K562 (cell line): ENCODE data around the gene GAB2. TPM values are rescaled to one million over a fixed set of nuclear protein-coding genes. Genes with fewer than 3 reads are reported as not detected.

Experiments used
- ARID1B ChIP-seq: fragments of 450-650 bp; IDR thresholded peaks from 2 replicates; pipeline ENCODE4 v1.6.1; 2016; ENCODE audit warnings: antibody characterized with exemption, mild to moderate bottlenecking, inconsistent platforms
- CBFA2T3 ChIP-seq: fragments of 450-650 bp; IDR thresholded peaks from 2 replicates; pipeline ENCODE4 v1.6.1; 2017
- CEBPB ChIP-seq: fragments of 450-650 bp; IDR thresholded peaks from 2 replicates; pipeline ENCODE4 v1.6.1; 2016; ENCODE audit warnings: missing genetic modification characterization, missing compliant biosample characterization
- DIDO1 ChIP-seq: fragments of 450-650 bp; IDR thresholded peaks from 2 replicates; pipeline ENCODE4 v1.6.1; 2016; ENCODE audit warnings: low read depth, missing biosample characterization, missing genetic modification characterization
- ELF2 ChIP-seq: fragments of 250-450 bp; sonication (Bioruptor Pico); IDR thresholded peaks from 2 replicates; pipeline ENCODE4 v1.5.0; 2021; ENCODE audit warnings: mild to moderate bottlenecking
- FOXK1 ChIP-seq: sonication (generic); formaldehyde crosslinking; IDR thresholded peaks from 2 replicates; pipeline ENCODE4 v1.8.0; 2022; ENCODE audit warnings: missing genetic modification reagents, mild to moderate bottlenecking, borderline replicate concordance
- POLR3G ChIP-seq: IDR thresholded peaks from 2 replicates; pipeline ENCODE4 v1.6.1; 2011; ENCODE audit not compliant: insufficient read length, insufficient replicate concordance; ENCODE audit errors: extremely low read depth
- PPARD ChIP-seq: fragments of 250-450 bp; sonication (Bioruptor Pico); IDR thresholded peaks from 2 replicates; pipeline ENCODE4 v1.8.0; 2022; ENCODE audit warnings: inconsistent platforms, mild to moderate bottlenecking, moderate library complexity
- PRMT5 ChIP-seq: sonication (generic); formaldehyde crosslinking; IDR thresholded peaks from 2 replicates; pipeline ENCODE4 v1.5.0; 2020; ENCODE audit warnings: missing genetic modification reagents
- PRPF4 ChIP-seq: fragments of 200-400 bp; formaldehyde crosslinking; IDR thresholded peaks from one replicate; pipeline ENCODE4 v1.6.1; 2017; ENCODE audit warnings: low read length, low read depth, mild to moderate bottlenecking; ENCODE audit not compliant: insufficient read depth, poor library complexity, severe bottlenecking
- RCOR1 ChIP-seq, 2 experiments: IDR thresholded peaks; 2 replicates each; pipeline ENCODE4 v1.6.1; 2012; ENCODE audit warnings: low read depth in 2 of 2, low read length in 2 of 2, borderline replicate concordance in 1 of 2, improper control_type of control experiment in 1 of 2
- RFX1 ChIP-seq: fragments of 450-650 bp; IDR thresholded peaks from 2 replicates; pipeline ENCODE4 v1.6.1; 2016; ENCODE audit warnings: mild to moderate bottlenecking, moderate library complexity
- SAFB2 ChIP-seq: fragments of 200-400 bp; formaldehyde crosslinking; IDR thresholded peaks from 2 replicates; pipeline ENCODE4 v1.6.1; 2018; ENCODE audit warnings: borderline replicate concordance, low read length, low read depth, moderate library complexity; ENCODE audit not compliant: severe bottlenecking
- SPI1 ChIP-seq: IDR thresholded peaks from 2 replicates; pipeline ENCODE4 v1.6.1; 2011; ENCODE audit warnings: low read depth, low read length, control low read depth, borderline replicate concordance
- SREBF2 ChIP-seq: sonication (generic); formaldehyde crosslinking; IDR thresholded peaks from 2 replicates; pipeline ENCODE4 v1.4.0; 2020; ENCODE audit warnings: mild to moderate bottlenecking, missing genetic modification reagents
- SRSF1 ChIP-seq: fragments of 200-400 bp; formaldehyde crosslinking; IDR thresholded peaks from 2 replicates; pipeline ENCODE4 v1.6.1; 2017; ENCODE audit warnings: mild to moderate bottlenecking, low read depth, low read length, moderate library complexity
- TARDBP ChIP-seq: fragments of 450-650 bp; IDR thresholded peaks from 2 replicates; pipeline ENCODE4 v1.6.1; 2016
- ZNF311 ChIP-seq: fragments of 250-450 bp; sonication (Bioruptor Pico); IDR thresholded peaks from 2 replicates; pipeline ENCODE4 v1.4.0; 2020; ENCODE audit warnings: mild to moderate bottlenecking, moderate library complexity
- ZNF384 ChIP-seq: IDR thresholded peaks from 2 replicates; pipeline ENCODE4 v1.6.1; 2012; ENCODE audit warnings: low read depth, low read length, improper control_type of control experiment
- ZNF707 ChIP-seq: fragments of 250-450 bp; sonication (Bioruptor Pico); conservative IDR thresholded peaks from 2 replicates; pipeline ENCODE4 v1.8.0; 2022; ENCODE audit warnings: inconsistent platforms, mild to moderate bottlenecking, moderate library complexity
- polyA plus RNA-seq, 8 experiments: library from polyadenylated mRNA; depleted of rRNA in 4 of 8; stranded (reverse) in 5 of 8; unstranded in 3 of 8; fragments of >200 nt; fragmentation: Nextera tagmentation in 2 of 8; fragmentation: Illumina TruSeq in 1 of 8; extraction: Ambion mirVana in 2 of 8; extraction: Trizol in 1 of 8; gene quantifications; 2 replicates each; pipeline versions ENCODE4 v1.2.1 to v1.2.3, GENCODE V29; 2011 to 2014; ENCODE audit warnings: inconsistent platforms in 1 of 8, missing spikeins in 1 of 8
- total RNA-seq, 7 experiments: library from RNA; depleted of rRNA in 6 of 7; stranded (reverse); fragments of >200 nt in 6 of 7; fragmentation: Illumina TruSeq in 2 of 7; extraction: Trizol in 2 of 7; gene quantifications; 2 replicates each; pipeline versions ENCODE4 v1.2.1 to v1.2.3, GENCODE V29; 2011 to 2021; ENCODE audit warnings: low replicate concordance in 1 of 7
- TF ChIP-seq, protein P1 (sequence below): fragments of 250-450 bp; sonication (Bioruptor Pico); IDR thresholded peaks from 2 replicates; pipeline ENCODE4 v1.5.0; 2020; ENCODE audit warnings: mild to moderate bottlenecking, borderline replicate concordance
- TF ChIP-seq, protein P2 (sequence below): fragments of 250-450 bp; sonication (Bioruptor Pico); IDR thresholded peaks from 2 replicates; pipeline ENCODE4 v1.4.0; 2020
- TF ChIP-seq, protein P3 (sequence below): fragments of 450-650 bp; IDR thresholded peaks from 2 replicates; pipeline ENCODE4 v1.6.1; 2017; ENCODE audit warnings: antibody characterized with exemption

Gene GAB2
- total and polyA plus RNA-seq, 9 of the 15 experiments (the other 6 are each of a cell fraction or from before 2014, with no cell fraction given): 2.3 to 35.2 (median 16.1) TPM

GRCh38 chr11:78318321-78319114 is 99.1 kb downstream of the GAB2 start (continued):
- TF ChIP-seq SAFB2 (no peak), ZNF707 (CRISPR knock-in tag) (no peak), PRPF4 (no peak), CBFA2T3 (peak; percentile 21; the same call in 1 of the 2 replicates), RFX1 (peak; percentile 36; the same call in 1 of the 2 replicates), TARDBP (no peak; the same call in 1 of the 2 replicates), ARID1B (0 out of 2 replicates have a peak, but pooled peaks have one; percentile 34), SREBF2 (no peak), PRMT5 (CRISPR knock-in tag) (no peak), ZNF384 (peak; percentile 49; the same call in 1 of the 2 replicates), CEBPB (tag) (no peak), SPI1 (peak; percentile 62; the same call in 1 of the 2 replicates), FOXK1 (CRISPR knock-in tag) (no peak), ZNF311 (no peak), RCOR1 (IDR thresholded peaks at IDR 0.05; ENCODE audit: borderline replicate concordance in 1 of 2, low read depth in 2 of 2, low read length in 2 of 2) (no peak), POLR3G (no peak), DIDO1 (tag) (no peak), PPARD (CRISPR knock-in tag) (no peak), ELF2 (CRISPR knock-in tag) (no peak), SRSF1 (no peak)
- TF ChIP-seq, protein P1, sequence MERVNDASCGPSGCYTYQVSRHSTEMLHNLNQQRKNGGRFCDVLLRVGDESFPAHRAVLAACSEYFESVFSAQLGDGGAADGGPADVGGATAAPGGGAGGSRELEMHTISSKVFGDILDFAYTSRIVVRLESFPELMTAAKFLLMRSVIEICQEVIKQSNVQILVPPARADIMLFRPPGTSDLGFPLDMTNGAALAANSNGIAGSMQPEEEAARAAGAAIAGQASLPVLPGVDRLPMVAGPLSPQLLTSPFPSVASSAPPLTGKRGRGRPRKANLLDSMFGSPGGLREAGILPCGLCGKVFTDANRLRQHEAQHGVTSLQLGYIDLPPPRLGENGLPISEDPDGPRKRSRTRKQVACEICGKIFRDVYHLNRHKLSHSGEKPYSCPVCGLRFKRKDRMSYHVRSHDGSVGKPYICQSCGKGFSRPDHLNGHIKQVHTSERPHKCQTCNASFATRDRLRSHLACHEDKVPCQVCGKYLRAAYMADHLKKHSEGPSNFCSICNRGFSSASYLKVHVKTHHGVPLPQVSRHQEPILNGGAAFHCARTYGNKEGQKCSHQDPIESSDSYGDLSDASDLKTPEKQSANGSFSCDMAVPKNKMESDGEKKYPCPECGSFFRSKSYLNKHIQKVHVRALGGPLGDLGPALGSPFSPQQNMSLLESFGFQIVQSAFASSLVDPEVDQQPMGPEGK: no peak
- TF ChIP-seq, protein P2, sequence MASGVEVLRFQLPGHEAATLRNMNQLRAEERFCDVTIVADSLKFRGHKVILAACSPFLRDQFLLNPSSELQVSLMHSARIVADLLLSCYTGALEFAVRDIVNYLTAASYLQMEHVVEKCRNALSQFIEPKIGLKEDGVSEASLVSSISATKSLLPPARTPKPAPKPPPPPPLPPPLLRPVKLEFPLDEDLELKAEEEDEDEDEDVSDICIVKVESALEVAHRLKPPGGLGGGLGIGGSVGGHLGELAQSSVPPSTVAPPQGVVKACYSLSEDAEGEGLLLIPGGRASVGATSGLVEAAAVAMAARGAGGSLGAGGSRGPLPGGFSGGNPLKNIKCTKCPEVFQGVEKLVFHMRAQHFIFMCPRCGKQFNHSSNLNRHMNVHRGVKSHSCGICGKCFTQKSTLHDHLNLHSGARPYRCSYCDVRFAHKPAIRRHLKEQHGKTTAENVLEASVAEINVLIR (CRISPR knock-in tag): no peak
- TF ChIP-seq, protein P3, sequence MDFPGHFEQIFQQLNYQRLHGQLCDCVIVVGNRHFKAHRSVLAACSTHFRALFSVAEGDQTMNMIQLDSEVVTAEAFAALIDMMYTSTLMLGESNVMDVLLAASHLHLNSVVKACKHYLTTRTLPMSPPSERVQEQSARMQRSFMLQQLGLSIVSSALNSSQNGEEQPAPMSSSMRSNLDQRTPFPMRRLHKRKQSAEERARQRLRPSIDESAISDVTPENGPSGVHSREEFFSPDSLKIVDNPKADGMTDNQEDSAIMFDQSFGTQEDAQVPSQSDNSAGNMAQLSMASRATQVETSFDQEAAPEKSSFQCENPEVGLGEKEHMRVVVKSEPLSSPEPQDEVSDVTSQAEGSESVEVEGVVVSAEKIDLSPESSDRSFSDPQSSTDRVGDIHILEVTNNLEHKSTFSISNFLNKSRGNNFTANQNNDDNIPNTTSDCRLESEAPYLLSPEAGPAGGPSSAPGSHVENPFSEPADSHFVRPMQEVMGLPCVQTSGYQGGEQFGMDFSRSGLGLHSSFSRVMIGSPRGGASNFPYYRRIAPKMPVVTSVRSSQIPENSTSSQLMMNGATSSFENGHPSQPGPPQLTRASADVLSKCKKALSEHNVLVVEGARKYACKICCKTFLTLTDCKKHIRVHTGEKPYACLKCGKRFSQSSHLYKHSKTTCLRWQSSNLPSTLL: no peak
